MM.1S (cell line): ENCODE results near the gene COPG1.

Source experiments
- DNase-seq: peaks from one replicate; pipeline ENCODE4 v3.0.0-alpha.2; 2015
- H2AFZ ChIP-seq: fragments of 300-600 bp; sonication (generic); 2 replicates; pipeline ENCODE4 v1.6.0; 2016; ENCODE audit warnings: antibody characterized with exemption, low read length
- H3F3A ChIP-seq: fragments of 300-600 bp; sonication (generic); 2 replicates; pipeline ENCODE4 v1.6.1; 2016; ENCODE audit warnings: mild to moderate bottlenecking, antibody characterized with exemption, low read length, moderate library complexity, mixed read lengths; ENCODE audit not compliant: insufficient read depth
- H3K27ac ChIP-seq: fragments of 300-600 bp; sonication (generic); 2 replicates; pipeline ENCODE4 v1.5.1; 2016; ENCODE audit warnings: mild to moderate bottlenecking, low read length
- H3K27me3 ChIP-seq: fragments of 300-600 bp; sonication (generic); replicated peaks from 2 replicates; pipeline ENCODE4 v1.6.0; 2016; ENCODE audit warnings: low read length; ENCODE audit not compliant: insufficient read depth
- H3K36me3 ChIP-seq: fragments of 300-600 bp; sonication (generic); replicated peaks from 2 replicates; pipeline ENCODE4 v1.6.1; 2016; ENCODE audit warnings: mild to moderate bottlenecking, low read length, mixed read lengths; ENCODE audit not compliant: insufficient read depth
- H3K4me1 ChIP-seq: fragments of 300-600 bp; sonication (generic); 2 replicates; pipeline ENCODE4 v1.6.1; 2016; ENCODE audit warnings: low read length, mixed read lengths
- H3K4me2 ChIP-seq: fragments of 300-600 bp; sonication (generic); 2 replicates; pipeline ENCODE4 v1.6.0; 2016; ENCODE audit warnings: low read depth, low read length
- H3K4me3 ChIP-seq: fragments of 300-600 bp; sonication (generic); 2 replicates; pipeline ENCODE4 v1.5.1; 2016; ENCODE audit warnings: low read length, mixed read lengths
- H3K79me2 ChIP-seq: fragments of 300-600 bp; sonication (generic); 2 replicates; pipeline ENCODE4 v1.6.1; 2016; ENCODE audit warnings: mixed run types, low read length, mixed read lengths
- H3K9ac ChIP-seq: fragments of 300-600 bp; sonication (generic); 2 replicates; pipeline ENCODE4 v1.6.1; 2016; ENCODE audit warnings: low read length, mixed read lengths
- H3K9me2 ChIP-seq: fragments of 300-600 bp; sonication (generic); replicated peaks from 2 replicates; pipeline ENCODE4 v1.6.1; 2016; ENCODE audit warnings: mild to moderate bottlenecking, low read length, mixed read lengths; ENCODE audit not compliant: insufficient read depth
- H3K9me3 ChIP-seq: fragments of 300-600 bp; sonication (generic); replicated peaks from 2 replicates; pipeline ENCODE4 v1.6.1; 2016; ENCODE audit warnings: mild to moderate bottlenecking, low read length, mixed read lengths; ENCODE audit not compliant: insufficient read depth
- H4K20me1 ChIP-seq: fragments of 300-600 bp; sonication (generic); 2 replicates; pipeline ENCODE4 v1.6.1; 2016; ENCODE audit warnings: mild to moderate bottlenecking, low read length, moderate library complexity, mixed read lengths; ENCODE audit not compliant: insufficient read depth
- EZH2 ChIP-seq: fragments of 300-600 bp; sonication (generic); optimal IDR thresholded peaks from 2 replicates; pipeline ENCODE3; 2017; ENCODE audit warnings: low read depth, mild to moderate bottlenecking, antibody characterized with exemption, low read length, mixed read lengths
- EZH2phosphoT487 ChIP-seq: fragments of 300-600 bp; sonication (generic); IDR thresholded peaks from 2 replicates; pipeline ENCODE4 v1.6.1; 2018; ENCODE audit warnings: antibody characterized with exemption, low read length
- TF ChIP-seq, protein P1 (sequence below): fragments of 300-600 bp; sonication (generic); IDR thresholded peaks from 2 replicates; pipeline ENCODE4 v1.5.1; 2016; ENCODE audit warnings: antibody characterized with exemption, low read length, mixed read lengths

COPG1 gene

DNA sequence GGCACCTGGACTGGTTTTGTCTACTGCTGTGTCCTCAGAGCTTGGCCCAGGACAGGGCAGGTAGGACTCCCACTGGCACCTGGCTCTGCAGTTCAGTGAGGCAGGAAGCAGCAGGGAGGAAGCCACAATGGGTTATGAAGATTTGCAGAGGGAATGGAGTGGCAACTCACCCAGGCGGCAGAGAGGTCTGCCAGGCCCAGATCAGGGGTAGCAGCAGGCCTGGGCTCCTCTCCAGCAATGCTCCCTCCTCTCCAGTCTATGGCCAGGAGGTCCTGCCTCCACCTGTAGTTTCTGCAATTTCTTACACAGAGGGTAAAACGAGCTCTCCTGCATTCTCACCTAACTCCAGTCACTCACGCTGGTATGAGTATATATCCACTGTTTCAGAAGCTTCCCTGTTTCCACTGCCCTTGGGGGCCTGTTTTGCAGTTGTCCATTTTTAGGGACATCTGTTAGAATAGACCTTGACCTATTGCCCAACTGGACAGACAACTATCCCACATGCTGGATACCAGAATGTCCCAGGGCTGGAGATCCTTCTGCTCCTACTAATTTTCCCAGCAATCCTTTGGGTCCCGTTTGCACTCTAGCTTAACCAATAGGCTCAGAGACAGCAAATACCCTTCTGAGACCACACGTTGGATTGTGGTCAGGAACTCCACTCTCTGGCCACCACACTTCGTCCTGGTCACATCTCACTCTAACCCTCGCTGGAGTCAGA, 64.4 kb downstream of the COPG1 start:
- H2AFZ ChIP-seq, result no peak overlapping the region
- H3F3A ChIP-seq, result peaks cover 80% of the 10 kb centered on the region
- H4K20me1 ChIP-seq, result no peaks in the 10 kb centered on the region
- peaks cover 39% of the 10 kb centered on the region for H3K79me2 ChIP-seq
- TF ChIP-seq, protein P1, sequence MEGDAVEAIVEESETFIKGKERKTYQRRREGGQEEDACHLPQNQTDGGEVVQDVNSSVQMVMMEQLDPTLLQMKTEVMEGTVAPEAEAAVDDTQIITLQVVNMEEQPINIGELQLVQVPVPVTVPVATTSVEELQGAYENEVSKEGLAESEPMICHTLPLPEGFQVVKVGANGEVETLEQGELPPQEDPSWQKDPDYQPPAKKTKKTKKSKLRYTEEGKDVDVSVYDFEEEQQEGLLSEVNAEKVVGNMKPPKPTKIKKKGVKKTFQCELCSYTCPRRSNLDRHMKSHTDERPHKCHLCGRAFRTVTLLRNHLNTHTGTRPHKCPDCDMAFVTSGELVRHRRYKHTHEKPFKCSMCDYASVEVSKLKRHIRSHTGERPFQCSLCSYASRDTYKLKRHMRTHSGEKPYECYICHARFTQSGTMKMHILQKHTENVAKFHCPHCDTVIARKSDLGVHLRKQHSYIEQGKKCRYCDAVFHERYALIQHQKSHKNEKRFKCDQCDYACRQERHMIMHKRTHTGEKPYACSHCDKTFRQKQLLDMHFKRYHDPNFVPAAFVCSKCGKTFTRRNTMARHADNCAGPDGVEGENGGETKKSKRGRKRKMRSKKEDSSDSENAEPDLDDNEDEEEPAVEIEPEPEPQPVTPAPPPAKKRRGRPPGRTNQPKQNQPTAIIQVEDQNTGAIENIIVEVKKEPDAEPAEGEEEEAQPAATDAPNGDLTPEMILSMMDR, result no peak
- no peak for TF ChIP-seq EZH2
- no peak for TF ChIP-seq EZH2phosphoT487
- H3K9me3 ChIP-seq, result no peaks in the 10 kb centered on the region
- peak; percentile 52 for DNase-seq
- H3K4me3 ChIP-seq, result peak overlapping the region; percentile 93
- no peaks in the 10 kb centered on the region for H3K27me3 ChIP-seq
- peaks cover 74% of the 10 kb centered on the region for H3K4me1 ChIP-seq
- H3K36me3 ChIP-seq, result no peaks in the 10 kb centered on the region
- peak overlapping the region; percentile 99 for H3K27ac ChIP-seq
- H3K9ac ChIP-seq, result peak overlapping the region; percentile 99
- peak overlapping the region; percentile 83 for H3K4me2 ChIP-seq
- no peaks in the 10 kb centered on the region for H3K9me2 ChIP-seq

DNA sequence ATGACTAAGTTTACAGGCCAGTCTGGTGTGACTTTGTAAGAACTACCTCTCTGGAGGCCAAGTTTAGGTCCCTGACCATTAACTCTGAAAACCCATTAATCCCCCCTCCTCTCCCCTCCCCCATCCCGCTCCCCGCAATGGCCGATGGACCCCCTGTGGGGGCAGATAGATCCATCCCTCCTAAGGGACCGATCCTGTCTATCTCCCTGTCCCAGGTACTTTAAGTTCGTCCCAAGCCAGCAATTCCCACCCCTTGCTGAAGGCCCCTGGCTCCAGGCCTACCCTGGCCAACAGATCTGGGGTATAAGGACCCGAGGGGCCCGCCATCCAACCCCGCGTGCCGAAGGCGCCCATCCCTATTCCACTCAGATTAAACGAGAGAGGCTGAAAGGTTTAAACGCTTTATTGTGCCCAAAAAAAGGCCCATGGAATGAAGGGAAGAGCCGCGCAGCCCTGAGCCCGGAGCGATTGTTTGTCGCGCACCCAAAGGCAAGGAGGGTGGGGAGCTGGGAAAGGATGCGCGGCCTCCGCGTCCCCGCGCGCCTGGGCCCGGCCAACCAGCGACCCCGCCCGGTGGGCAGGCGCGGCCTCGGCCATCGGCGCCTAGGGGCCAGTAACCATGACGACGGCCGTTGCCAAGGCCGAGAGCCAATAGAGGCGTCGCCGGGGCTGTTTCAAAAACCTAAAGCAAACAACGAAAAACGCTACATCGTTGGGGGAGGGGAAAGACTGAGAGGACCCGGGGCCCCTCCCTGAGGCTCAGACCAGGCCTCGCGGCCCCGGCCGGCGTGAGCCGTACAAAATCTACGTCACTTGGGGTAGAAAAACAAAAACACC, 65.2 kb downstream of the COPG1 start:
- peak overlapping the region; percentile 99 for H3K27ac ChIP-seq
- no peak for TF ChIP-seq EZH2
- no peak for TF ChIP-seq EZH2phosphoT487
- TF ChIP-seq, protein P1, result peak; percentile 25; the same call in 1 of the 2 replicates

DNA sequence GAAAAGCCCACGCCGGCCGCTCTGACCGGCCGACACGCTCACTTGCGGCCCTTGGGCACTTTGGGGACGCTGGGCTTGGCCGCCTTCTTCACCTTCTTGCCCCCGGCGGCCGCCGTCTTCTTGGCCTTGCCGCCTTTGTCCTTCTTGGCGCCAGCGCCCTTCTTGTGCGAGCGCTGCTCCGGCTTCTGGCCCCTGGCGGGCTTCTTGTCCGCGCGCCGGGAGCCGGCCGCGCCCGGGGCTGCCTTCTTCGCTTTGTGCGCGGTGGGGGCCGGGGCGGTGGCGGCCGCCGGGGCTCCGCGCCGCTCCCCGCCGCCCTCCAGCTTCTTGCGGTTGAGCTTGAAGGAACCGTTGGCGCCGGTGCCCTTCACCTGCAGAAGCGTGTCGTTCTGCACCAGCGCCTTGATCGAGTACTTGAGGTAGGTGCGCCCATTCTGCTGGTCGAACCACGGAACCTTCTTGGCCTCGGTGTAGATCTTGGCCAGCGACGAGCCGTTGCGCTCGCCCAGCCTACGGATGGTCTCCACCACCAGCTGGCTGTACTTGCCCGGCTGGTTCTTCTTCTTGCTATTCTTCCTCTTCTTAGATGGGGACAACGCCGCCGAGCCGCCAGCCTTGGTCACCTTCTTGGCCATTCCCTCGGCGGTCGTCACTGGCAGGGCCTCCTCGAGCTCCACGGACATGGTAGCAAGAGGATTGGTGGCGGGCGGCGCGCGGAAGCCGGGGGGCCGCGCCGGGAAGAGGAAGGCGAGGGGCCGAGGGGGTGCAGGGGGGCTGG, 66.0 kb downstream of the COPG1 start:
- Histone ChIP-seq H3K4me3 (peak overlapping the region; percentile 93), H3K27me3 (no peaks in the 10 kb centered on the region), H3K9ac (peak overlapping the region; percentile 99), H3F3A (peaks cover 67% of the 10 kb centered on the region), H3K9me3 (no peaks in the 10 kb centered on the region), H3K27ac (peak overlapping the region; percentile 99), H3K4me2 (peak overlapping the region; percentile 83), H4K20me1 (no peaks in the 10 kb centered on the region), H3K79me2 (peaks cover 43% of the 10 kb centered on the region), H3K36me3 (no peaks in the 10 kb centered on the region), H2AFZ (no peak overlapping the region), H3K9me2 (no peaks in the 10 kb centered on the region), H3K4me1 (peaks cover 61% of the 10 kb centered on the region)
- peak; percentile 38 for DNase-seq
- TF ChIP-seq EZH2 (no peak), EZH2phosphoT487 (no peak)
- TF ChIP-seq, protein P1, result no peak

More for the DNA sequence above, 65.2 kb downstream of the COPG1 start:
- Histone ChIP-seq H3K4me1 (peaks cover 67% of the 10 kb centered on the region), H3F3A (peaks cover 73% of the 10 kb centered on the region), H3K4me3 (peak overlapping the region; percentile 93), H3K79me2 (peaks cover 43% of the 10 kb centered on the region), H3K36me3 (no peaks in the 10 kb centered on the region), H3K27me3 (no peaks in the 10 kb centered on the region), H3K9ac (peak overlapping the region; percentile 99), H3K9me3 (no peaks in the 10 kb centered on the region), H3K9me2 (no peaks in the 10 kb centered on the region), H2AFZ (no peak overlapping the region), H4K20me1 (no peaks in the 10 kb centered on the region), H3K4me2 (peak overlapping the region; percentile 83)
- DNase-seq, result peak; percentile 91
